AG04450 (cell line): Measurements from ENCODE around the gene RNASE2. TPM values are rescaled to one million over a fixed set of nuclear protein-coding genes. Genes with fewer than 3 reads are reported as not detected.
A peak's percentile ranks its signal among the peaks of the same experiment; 100 is the strongest.

Experiments used
- CTCF ChIA-PET: fragments of 300-600, 350-600 bp; formaldehyde crosslinking; extraction: SDS; loops from one replicate; lab custom pipeline; 2022; ENCODE audit warnings: antibody characterized with exemption, inconsistent platforms; lab: Charles Lee
- POLR2A ChIA-PET: fragments of 350-600 bp; formaldehyde crosslinking; extraction: SDS; loops from one replicate; lab custom pipeline; 2021; ENCODE audit warnings: antibody characterized with exemption, inconsistent platforms; lab: Yijun Ruan, JAX
- DNase-seq: peaks from one replicate; pipeline ENCODE4 v3.0.0-alpha.2; 2011; ENCODE audit warnings: low read depth, low spot score
- H3K27ac ChIP-seq: one replicate; pipeline ENCODE4 v1.5.1; 2012; ENCODE audit warnings: low read depth, low read length, control low read depth
- H3K27me3 ChIP-seq: one replicate; pipeline ENCODE4 v1.6.0; 2012; ENCODE audit warnings: low read length; ENCODE audit not compliant: control insufficient read depth, insufficient read depth
- H3K4me3 ChIP-seq: 2 replicates; pipeline ENCODE4 v1.5.1; 2011; ENCODE audit warnings: mild to moderate bottlenecking, low read depth, low read length, control low read depth
- H3K9me3 ChIP-seq: 2 replicates; pipeline ENCODE4 v1.5.1; 2012; ENCODE audit warnings: low read length; ENCODE audit not compliant: control insufficient read depth, insufficient read depth
- polyA plus RNA-seq: library from polyadenylated mRNA; depleted of rRNA; stranded (reverse); fragments of >200 nt; gene quantifications from 2 replicates; pipeline ENCODE4 v1.2.3, GENCODE V29; 2011
- TF ChIP-seq, protein P1 (sequence below): IDR thresholded peaks from 2 replicates; pipeline ENCODE4 v1.5.1; 2011; ENCODE audit warnings: low read depth, low read length, control low read depth, inconsistent platforms

The RNASE2 gene
- polyA plus RNA-seq, 1 experiment: not detected

DNA sequence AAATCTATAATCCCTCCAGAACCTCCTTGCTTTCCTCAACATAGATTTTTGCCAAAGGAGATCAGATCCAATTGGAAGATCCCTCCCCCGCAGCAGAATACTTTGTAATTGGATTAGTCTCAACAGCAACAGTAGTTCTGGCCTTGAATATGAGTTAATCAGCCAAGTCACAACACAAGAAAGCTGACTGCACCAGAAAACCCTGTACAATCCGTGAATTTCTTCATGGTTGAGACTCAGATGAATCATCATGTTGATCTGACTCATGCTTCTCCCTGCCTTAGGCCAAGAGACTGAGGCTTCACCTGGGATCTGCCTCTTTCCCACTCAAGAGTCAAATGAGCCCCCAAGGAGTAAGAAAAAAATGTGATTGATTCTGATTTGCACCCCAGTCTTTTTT is 31.5 kb downstream of the RNASE2 start:
- DNase-seq: peak; percentile 75
- Histone ChIP-seq H3K27me3 (peaks cover 9% of the 10 kb centered on the region), H3K4me3 (no peak overlapping the region), H3K27ac (peak overlapping the region; percentile 73), H3K9me3 (no peaks in the 10 kb centered on the region)
- TF ChIP-seq, protein P1, sequence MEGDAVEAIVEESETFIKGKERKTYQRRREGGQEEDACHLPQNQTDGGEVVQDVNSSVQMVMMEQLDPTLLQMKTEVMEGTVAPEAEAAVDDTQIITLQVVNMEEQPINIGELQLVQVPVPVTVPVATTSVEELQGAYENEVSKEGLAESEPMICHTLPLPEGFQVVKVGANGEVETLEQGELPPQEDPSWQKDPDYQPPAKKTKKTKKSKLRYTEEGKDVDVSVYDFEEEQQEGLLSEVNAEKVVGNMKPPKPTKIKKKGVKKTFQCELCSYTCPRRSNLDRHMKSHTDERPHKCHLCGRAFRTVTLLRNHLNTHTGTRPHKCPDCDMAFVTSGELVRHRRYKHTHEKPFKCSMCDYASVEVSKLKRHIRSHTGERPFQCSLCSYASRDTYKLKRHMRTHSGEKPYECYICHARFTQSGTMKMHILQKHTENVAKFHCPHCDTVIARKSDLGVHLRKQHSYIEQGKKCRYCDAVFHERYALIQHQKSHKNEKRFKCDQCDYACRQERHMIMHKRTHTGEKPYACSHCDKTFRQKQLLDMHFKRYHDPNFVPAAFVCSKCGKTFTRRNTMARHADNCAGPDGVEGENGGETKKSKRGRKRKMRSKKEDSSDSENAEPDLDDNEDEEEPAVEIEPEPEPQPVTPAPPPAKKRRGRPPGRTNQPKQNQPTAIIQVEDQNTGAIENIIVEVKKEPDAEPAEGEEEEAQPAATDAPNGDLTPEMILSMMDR: no peak
- ChIA-PET POLR2A (interaction anchor here (0.9 kb wide), 1 partner anchor 101 kb away, joined by 3 read pairs; no protein-coding TSS in a partner anchor), CTCF (interaction anchor here (0.9 to 2.6 kb wide), 3 partner anchors 15 to 28 kb away, joined by 3 to 23 read pairs (median 9); no protein-coding TSS in a partner anchor)

DNA sequence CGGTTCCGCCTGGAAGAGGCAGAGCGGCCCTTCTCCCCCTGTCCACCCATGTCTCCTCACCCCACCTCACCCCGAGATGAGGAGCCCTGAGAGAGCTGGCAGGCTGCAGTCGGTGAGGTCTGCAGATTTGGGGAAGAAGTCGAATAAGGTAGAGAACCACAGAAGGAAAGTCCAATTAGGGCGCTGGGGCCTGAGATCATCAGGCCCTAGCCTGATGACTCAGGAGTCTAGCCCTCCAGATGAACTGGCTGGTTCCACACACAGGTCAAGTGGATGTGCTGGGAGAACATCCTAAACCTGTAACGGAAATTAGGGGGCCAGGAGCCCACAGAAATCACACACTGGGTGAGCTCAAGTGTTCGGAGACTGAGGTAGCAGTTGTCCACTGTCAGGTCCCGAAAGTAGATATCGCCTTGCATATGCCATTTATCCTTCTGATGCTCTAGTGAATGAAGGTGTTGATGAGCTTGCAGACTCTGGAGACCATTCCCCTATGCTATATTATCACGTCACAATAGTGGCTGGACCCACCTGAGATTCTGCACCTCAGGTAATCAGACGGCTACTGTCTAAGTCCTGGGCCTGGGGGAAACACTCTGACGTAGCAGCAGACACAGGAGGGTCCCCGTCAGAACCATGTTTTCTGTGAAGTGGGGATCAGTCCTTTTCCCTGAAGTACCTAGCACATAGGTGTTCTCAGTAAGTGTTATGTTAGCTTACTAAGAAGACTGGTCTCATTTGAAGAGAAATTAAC is 33.6 kb downstream of the RNASE2 start:
- TF ChIP-seq, protein P1: no peak
- Histone ChIP-seq H3K27me3 (no peaks in the 10 kb centered on the region), H3K9me3 (no peaks in the 10 kb centered on the region), H3K4me3 (peak overlapping the region; percentile 34), H3K27ac (peak overlapping the region; percentile 48)
- CTCF ChIA-PET: interaction anchor here (1.1 to 2.7 kb wide), 4 partner anchors 18 to 116 kb away, joined by 4 to 32 read pairs (median 6); no protein-coding TSS in a partner anchor
- POLR2A ChIA-PET: interaction anchor here (1.0 kb wide), 1 partner anchor 82 kb away, joined by 3 read pairs; no protein-coding TSS in a partner anchor
- no peak for DNase-seq

DNA sequence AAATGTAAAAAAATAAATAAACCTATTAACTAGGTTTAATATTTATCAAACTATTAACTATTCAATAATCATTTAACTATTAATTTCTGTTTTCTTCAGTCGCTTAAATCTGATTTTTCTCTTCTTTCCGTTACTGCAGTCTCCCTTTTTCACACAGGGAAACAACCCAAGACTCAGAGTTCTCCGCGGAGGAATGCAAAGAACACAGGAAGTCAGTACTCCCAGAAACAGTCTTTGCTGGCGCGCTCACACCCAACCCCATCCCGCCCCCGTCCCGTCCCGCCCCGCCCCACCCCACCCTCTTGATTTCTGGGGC is 34.1 kb downstream of the RNASE2 start:
- H3K27me3 ChIP-seq: no peaks in the 10 kb centered on the region
- H3K9me3 ChIP-seq: no peaks in the 10 kb centered on the region
- DNase-seq: no peak
- H3K4me3 ChIP-seq: peak overlapping the region; percentile 88
- H3K27ac ChIP-seq: no peak overlapping the region
- CTCF ChIA-PET: interaction anchor here (1.1 to 2.7 kb wide), 3 partner anchors 19 to 115 kb away, joined by 4 to 32 read pairs (median 8); no protein-coding TSS in a partner anchor
- TF ChIP-seq, protein P1: no peak
- POLR2A ChIA-PET: no interaction called here

DNA sequence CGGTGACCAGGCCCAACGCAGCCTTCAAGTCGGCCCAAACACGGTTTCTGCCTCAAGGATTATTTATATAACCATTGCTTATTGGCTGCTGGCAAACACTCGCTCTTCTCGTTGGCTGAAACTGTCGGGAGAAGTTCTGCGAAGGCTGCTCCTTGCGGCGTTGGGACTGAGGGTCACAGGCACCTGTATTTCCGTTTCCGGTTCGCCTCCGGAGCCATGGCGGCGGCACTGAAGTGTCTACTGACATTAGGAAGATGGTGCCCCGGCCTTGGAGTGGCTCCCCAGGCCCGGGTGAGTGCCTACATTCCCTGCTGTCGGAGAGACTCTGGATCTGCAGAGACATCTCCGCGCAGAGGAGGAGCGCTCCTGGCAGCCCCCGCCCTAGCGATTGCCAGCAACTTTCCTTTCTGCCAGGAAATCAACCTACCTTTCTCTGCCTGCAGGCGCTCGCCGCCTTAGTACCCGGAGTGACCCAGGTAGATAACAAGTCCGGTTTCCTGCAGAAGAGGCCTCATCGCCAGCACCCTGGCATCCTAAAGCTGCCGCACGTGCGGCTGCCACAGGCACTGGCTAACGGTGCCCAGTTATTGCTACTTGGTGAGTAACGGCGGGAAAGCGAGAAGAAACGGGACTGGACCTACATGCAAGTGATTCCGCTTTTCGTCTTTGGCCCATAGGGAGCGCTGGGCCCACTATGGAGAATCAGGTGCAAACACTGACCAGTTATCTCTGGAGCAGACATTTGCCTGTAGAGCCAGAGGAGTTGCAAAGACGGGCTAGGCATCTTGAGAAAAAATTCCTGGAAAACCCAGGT is 34.7 kb downstream of the RNASE2 start, which contains the start of gene METTL17:
Gene METTL17 (plus strand): TSS at position 194 of the 814 bp plus-strand sequence. CDS start 23 bp downstream, at position 217.
- TF ChIP-seq, protein P1: peak; percentile 48
- CTCF ChIA-PET: interaction anchor here (0.6 to 4.0 kb wide), 4 partner anchors 19 to 272 kb away, joined by 4 to 32 read pairs (median 14); no protein-coding TSS in a partner anchor
- no peaks in the 10 kb centered on the region for H3K9me3 ChIP-seq
- H3K4me3 ChIP-seq: peak within 1 kb of the TSS; percentile 88
- peak within 1 kb of the TSS; percentile 52 for H3K27ac ChIP-seq
- DNase-seq: peak; percentile 96
- H3K27me3 ChIP-seq: no peaks in the 10 kb centered on the region
- POLR2A ChIA-PET: no interaction called here
